ENCODE results near the gene SLMAP. TPM values are rescaled to one million over a fixed set of nuclear protein-coding genes. Genes with fewer than 3 reads are reported as not detected.

SLMAP gene
- total and polyA plus RNA-seq, 2 of the 13 experiments (the other 11 are each of a cell fraction or from before 2014, with no cell fraction given), result 24.0 to 48.3 TPM

DNA sequence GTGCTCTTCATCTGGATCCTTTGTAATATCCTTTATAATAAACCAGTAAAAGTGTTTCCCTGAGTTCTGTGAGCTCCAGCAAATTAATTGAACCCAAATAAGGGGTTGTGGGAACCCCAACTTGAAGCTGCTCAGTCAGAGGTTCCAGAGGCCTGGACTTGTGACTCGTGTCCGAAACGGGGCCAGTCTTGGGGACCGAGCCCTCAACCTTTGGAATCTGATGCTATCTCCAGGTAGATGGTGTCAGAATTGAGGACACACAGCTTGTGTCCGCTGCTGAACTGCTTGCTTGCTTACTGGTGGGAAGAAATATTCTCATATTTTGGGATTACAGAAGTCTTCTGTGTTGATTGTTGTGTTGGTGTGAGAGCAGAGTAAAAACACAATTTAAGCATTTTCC, 212.4 kb downstream of the SLMAP start (continued):
- TF ChIP-seq, protein P1, sequence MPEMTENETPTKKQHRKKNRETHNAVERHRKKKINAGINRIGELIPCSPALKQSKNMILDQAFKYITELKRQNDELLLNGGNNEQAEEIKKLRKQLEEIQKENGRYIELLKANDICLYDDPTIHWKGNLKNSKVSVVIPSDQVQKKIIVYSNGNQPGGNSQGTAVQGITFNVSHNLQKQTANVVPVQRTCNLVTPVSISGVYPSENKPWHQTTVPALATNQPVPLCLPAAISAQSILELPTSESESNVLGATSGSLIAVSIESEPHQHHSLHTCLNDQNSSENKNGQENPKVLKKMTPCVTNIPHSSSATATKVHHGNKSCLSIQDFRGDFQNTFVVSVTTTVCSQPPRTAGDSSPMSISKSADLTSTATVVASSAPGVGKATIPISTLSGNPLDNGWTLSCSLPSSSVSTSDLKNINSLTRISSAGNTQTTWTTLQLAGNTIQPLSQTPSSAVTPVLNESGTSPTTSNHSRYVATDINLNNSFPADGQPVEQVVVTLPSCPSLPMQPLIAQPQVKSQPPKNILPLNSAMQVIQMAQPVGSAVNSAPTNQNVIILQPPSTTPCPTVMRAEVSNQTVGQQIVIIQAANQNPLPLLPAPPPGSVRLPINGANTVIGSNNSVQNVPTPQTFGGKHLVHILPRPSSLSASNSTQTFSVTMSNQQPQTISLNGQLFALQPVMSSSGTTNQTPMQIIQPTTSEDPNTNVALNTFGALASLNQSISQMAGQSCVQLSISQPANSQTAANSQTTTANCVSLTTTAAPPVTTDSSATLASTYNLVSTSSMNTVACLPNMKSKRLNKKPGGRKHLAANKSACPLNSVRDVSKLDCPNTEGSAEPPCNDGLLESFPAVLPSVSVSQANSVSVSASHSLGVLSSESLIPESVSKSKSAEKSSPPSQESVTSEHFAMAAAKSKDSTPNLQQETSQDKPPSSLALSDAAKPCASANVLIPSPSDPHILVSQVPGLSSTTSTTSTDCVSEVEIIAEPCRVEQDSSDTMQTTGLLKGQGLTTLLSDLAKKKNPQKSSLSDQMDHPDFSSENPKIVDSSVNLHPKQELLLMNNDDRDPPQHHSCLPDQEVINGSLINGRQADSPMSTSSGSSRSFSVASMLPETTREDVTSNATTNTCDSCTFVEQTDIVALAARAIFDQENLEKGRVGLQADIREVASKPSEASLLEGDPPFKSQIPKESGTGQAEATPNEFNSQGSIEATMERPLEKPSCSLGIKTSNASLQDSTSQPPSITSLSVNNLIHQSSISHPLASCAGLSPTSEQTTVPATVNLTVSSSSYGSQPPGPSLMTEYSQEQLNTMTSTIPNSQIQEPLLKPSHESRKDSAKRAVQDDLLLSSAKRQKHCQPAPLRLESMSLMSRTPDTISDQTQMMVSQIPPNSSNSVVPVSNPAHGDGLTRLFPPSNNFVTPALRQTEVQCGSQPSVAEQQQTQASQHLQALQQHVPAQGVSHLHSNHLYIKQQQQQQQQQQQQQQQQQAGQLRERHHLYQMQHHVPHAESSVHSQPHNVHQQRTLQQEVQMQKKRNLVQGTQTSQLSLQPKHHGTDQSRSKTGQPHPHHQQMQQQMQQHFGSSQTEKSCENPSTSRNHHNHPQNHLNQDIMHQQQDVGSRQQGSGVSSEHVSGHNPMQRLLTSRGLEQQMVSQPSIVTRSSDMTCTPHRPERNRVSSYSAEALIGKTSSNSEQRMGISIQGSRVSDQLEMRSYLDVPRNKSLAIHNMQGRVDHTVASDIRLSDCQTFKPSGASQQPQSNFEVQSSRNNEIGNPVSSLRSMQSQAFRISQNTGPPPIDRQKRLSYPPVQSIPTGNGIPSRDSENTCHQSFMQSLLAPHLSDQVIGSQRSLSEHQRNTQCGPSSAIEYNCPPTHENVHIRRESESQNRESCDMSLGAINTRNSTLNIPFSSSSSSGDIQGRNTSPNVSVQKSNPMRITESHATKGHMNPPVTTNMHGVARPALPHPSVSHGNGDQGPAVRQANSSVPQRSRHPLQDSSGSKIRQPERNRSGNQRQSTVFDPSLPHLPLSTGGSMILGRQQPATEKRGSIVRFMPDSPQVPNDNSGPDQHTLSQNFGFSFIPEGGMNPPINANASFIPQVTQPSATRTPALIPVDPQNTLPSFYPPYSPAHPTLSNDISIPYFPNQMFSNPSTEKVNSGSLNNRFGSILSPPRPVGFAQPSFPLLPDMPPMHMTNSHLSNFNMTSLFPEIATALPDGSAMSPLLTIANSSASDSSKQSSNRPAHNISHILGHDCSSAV (CRISPR knock-in tag; IDR thresholded peaks at IDR 0.05; ENCODE audit: borderline replicate concordance), result no peak
- no peak for TF ChIP-seq ZFP82 (CRISPR knock-in tag; IDR thresholded peaks at IDR 0.05; ENCODE audit: borderline replicate concordance)
- no peak for TF ChIP-seq KDM6A (CRISPR knock-in tag; IDR thresholded peaks at IDR 0.05; ENCODE audit: low read depth)
- TF ChIP-seq, protein P2, sequence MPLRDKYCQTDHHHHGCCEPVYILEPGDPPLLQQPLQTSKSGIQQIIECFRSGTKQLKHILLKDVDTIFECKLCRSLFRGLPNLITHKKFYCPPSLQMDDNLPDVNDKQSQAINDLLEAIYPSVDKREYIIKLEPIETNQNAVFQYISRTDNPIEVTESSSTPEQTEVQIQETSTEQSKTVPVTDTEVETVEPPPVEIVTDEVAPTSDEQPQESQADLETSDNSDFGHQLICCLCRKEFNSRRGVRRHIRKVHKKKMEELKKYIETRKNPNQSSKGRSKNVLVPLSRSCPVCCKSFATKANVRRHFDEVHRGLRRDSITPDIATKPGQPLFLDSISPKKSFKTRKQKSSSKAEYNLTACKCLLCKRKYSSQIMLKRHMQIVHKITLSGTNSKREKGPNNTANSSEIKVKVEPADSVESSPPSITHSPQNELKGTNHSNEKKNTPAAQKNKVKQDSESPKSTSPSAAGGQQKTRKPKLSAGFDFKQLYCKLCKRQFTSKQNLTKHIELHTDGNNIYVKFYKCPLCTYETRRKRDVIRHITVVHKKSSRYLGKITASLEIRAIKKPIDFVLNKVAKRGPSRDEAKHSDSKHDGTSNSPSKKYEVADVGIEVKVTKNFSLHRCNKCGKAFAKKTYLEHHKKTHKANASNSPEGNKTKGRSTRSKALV (CRISPR knock-in tag; IDR thresholded peaks at IDR 0.05), result no peak
- TF ChIP-seq, protein P3, sequence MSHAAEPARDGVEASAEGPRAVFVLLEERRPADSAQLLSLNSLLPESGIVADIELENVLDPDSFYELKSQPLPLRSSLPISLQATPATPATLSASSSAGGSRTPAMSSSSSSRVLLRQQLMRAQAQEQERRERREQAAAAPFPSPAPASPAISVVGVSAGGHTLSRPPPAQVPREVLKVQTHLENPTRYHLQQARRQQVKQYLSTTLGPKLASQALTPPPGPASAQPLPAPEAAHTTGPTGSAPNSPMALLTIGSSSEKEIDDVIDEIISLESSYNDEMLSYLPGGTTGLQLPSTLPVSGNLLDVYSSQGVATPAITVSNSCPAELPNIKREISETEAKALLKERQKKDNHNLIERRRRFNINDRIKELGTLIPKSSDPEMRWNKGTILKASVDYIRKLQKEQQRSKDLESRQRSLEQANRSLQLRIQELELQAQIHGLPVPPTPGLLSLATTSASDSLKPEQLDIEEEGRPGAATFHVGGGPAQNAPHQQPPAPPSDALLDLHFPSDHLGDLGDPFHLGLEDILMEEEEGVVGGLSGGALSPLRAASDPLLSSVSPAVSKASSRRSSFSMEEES (CRISPR knock-in tag; IDR thresholded peaks at IDR 0.05), result no peak
- TF ChIP-seq EHMT2 (IDR thresholded peaks at IDR 0.05; ENCODE audit: borderline replicate concordance, low read depth, low read length), result no peak
- no peak for TF ChIP-seq PLRG1 (conservative IDR thresholded peaks at IDR 0.05)
- TF ChIP-seq CBFB (CRISPR knock-in tag; IDR thresholded peaks at IDR 0.05), result no peak
